Mammary epithelial cell (primary cell): Measurements from ENCODE around the gene SARDH.

Experiments used
- CTCF ChIP-seq, 2 donors: IDR thresholded peaks in 1 of 2; conservative IDR thresholded peaks in 1 of 2; 2 replicates each; pipeline ENCODE4 v1.5.1; 2011 to 2012; ENCODE audit warnings: inconsistent platforms in 2 of 2, low read length in 2 of 2, mild to moderate bottlenecking in 2 of 2, control low read depth in 1 of 2, low read depth in 1 of 2; ENCODE audit not compliant: insufficient read depth in 1 of 2; ENCODE audit errors: extremely low read depth in 1 of 2
- EZH2 ChIP-seq: IDR thresholded peaks from 2 replicates; pipeline ENCODE4 v1.6.1; 2012; ENCODE audit warnings: low read length, inconsistent platforms, borderline replicate concordance

DNA sequence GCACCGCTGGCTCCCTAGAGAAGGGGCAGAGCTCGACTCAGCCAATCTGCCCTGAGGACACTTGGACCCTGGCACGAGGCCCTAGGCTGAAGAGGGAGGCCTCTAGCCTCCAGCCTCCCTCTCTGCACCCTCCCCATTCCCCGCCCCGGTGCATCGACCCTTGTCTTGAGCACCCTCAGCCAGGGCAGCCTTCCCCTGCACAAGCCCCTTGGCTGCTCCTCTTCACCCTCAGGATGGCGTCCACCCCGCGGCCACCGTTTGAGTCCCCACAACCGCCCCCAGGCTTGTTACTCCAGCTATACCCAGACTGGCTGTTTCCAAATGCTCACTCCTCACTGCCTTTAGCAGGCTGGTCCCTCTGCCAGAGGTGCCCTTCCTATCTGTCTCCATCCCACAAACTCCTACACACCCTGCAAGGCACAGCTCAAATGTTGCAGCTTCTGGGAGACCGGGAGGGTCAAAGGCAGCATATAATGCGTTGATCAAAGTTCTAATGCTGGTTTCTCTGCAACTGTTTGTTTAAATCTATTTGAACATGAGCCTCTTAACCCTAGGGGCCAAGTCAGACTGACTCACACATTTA is 122.5 kb downstream of the SARDH start:
- TF ChIP-seq CTCF (conservative IDR thresholded peaks at IDR 0.05 in 1 of 2, IDR thresholded peaks at IDR 0.05 in 1 of 2; ENCODE audit: extremely low read depth in 1 of 2, insufficient read depth in 1 of 2, low read depth in 1 of 2, low read length in 2 of 2) (no peak), EZH2 (no peak)
